Activated CD4-positive, alpha-beta T cell treated with anti-CD3 and anti-CD28 coated beads for 4 hours (primary cell): ENCODE measurements around the gene CIAO3.

Experiments
- DNase-seq, 2 donors: peaks; one replicate each; pipeline ENCODE4 v3.0.0-alpha.2; 2020

Gene CIAO3

GRCh38 chr16:775236-775796 is 34.5 kb upstream of the CIAO3 start:
- DNase-seq = no peak

GRCh38 chr16:774086-775001 is 33.5 kb upstream of the CIAO3 start:
- no peak for DNase-seq

GRCh38 chr16:772959-773358 is 32.2 kb upstream of the CIAO3 start:
- DNase-seq = no peak

- DNase-seq = no peak
These were observed 29.6 kb upstream of the CIAO3 start for GRCh38 chr16:770411-770810.

GRCh38 chr16:769934-770333 is 29.1 kb upstream of the CIAO3 start:
- DNase-seq = no peak

- DNase-seq = no peak
These were observed 28.5 kb upstream of the CIAO3 start for GRCh38 chr16:769184-769784.

- DNase-seq = no peak
These were observed 27.6 kb upstream of the CIAO3 start for GRCh38 chr16:768428-768827.

- no peak for DNase-seq
These were observed 27.0 kb upstream of the CIAO3 start for GRCh38 chr16:767743-768235.

- DNase-seq = no peak
These were observed 26.2 kb upstream of the CIAO3 start for GRCh38 chr16:766820-767640.

- no peak for DNase-seq
These were observed 25.4 kb upstream of the CIAO3 start for GRCh38 chr16:766008-766819.

- no peak for DNase-seq
These were observed 24.7 kb upstream of the CIAO3 start for GRCh38 chr16:765488-765865.

- no peak for DNase-seq
These were observed 24.2 kb upstream of the CIAO3 start for GRCh38 chr16:764848-765487.

- no peak for DNase-seq
These were observed 23.5 kb upstream of the CIAO3 start for GRCh38 chr16:764184-764750.

GRCh38 chr16:763369-764183 is 22.8 kb upstream of the CIAO3 start:
- no peak for DNase-seq

GRCh38 chr16:762595-763268 is 21.9 kb upstream of the CIAO3 start:
- DNase-seq = no peak

GRCh38 chr16:761625-762513 is 21.1 kb upstream of the CIAO3 start:
- no peak for DNase-seq

- DNase-seq = no peak
These were observed 19.9 kb upstream of the CIAO3 start, which contains the start of gene MSLN for GRCh38 chr16:760545-761343. MSLN (plus strand) TSS chr16:760734; CDS start chr16:762681, 1,947 bp downstream.

- no peak for DNase-seq
These were observed 19.3 kb upstream of the CIAO3 start for GRCh38 chr16:760065-760464.
